HG03097 (cell line): ENCODE results near the gene MAST4.
"Not testable (repeated sequence)": the region's sequence is repeated elsewhere in the genome, so short reads cannot be mapped to it uniquely, and the experiment has no call there.

Experiments
- ATAC-seq: cut with Tn5 transposase; IDR thresholded peaks from one replicate; pipeline ENCODE4 v1.9.1; 2021; ENCODE audit not compliant: unreplicated experiment, low FRiP score

MAST4 gene

DNA sequence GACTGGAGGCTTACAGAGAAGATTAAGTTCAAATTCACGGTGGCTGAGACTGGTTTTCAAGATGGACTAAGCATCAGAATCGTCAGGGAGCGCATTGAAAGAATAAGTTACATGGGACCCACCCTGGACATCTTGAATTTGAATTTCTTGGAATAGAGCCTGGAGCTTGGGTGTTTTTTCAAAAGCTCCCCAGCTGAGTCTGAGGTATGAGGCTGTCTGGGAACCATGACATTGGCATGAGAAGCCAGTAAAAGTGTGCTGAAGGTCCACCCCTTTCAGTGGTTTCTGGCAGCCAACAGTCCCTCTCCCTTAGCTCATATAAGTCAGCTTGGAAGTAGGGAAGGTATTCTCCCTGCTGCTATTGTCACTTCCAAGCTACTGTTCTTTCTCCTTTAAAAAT lies 97.8 kb downstream of the MAST4 start:
- no peak for ATAC-seq

DNA sequence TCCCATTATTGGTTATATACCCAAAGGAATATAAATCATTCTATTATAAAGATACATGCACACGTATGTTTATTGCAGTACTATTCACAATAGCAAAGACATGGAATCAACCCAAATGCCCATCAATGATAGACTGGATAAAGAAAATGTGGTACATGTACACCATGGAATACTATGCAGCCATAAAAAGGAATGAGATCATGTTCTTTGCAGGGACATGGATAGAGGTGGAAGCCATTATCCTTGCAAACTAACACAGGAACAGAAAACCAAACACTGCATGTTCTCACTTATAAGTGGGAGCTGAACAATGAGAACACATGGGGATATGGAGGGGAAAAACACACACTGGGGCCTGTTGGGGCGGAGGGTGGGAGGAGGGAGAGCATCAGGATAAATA lies 99.6 kb downstream of the MAST4 start:
- not testable (repeated sequence) for ATAC-seq

DNA sequence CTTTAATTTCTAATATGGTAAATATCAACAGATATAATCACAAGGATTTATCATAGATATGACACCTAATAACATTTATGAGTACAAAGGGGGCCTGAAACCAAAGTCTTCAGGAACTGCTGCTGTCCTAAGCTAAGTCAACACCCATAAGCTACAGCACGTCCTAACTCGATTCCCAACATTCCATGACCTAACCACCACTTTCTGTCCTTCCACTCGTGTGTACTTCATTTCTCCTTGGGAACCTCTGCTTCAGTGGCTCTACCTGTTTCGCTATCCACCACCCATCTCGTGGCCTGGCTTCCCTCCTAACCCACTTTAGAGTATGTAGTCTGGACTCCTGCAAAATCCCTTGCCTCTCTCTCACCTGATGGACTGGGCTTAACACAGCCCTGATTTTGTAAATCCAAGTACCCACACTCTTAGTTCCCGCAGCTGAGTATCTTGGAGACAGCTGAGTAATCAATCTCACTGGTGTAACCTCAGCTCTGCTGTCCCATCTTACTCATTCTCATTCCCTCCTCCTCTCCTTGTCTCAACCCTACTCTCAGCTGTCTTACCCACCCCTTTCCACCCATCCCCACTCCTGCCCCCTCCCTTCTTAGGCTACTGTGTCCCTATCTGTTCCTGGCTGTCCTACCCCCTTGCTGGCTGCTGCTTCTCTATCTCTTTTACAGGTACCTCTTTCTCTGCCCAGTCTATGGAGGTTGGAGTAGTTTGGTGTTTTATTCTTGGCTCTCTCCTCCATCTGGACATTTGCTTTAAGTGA lies 101.8 kb downstream of the MAST4 start:
- ATAC-seq, result no peak

DNA sequence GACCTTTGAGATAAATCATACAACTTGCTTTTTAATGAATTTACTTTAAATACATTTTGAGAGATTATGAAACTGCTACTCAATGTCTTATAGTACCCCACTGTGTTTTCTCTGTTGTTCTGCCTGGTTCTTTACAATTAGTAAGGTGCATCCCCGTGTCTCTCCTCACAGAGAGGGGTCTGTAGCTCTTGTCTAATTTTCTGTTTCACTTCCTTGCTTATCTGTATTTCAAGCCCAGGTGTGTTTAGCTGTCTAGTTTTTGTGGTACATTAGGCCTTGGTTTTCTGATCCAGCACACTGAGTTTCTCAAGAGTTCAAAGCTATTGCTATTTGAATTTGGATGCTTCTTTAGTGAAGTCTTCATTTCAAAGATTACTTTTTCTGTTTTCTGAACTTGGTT lies 105.1 kb downstream of the MAST4 start:
- ATAC-seq, result peak; percentile 77

DNA sequence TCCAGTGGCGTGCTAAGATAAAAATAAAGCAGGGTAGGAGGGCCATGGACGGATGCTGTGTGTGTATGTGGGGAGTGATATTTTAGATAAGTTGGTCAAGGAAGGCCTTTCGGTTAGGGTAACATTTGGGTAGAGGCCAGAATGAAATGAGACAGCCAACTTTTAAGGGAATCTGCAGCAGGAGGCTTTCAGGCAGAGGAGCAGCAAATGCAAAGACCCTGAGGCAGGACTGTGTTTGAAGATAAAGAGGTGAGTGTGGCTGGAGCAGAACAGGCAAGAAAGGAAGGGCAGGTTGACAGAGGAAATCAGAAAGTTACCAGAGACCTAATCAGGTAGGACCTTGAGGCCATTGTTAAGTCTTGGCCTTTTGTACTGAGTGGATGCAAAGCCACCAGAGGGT lies 106.2 kb downstream of the MAST4 start:
- ATAC-seq, result no peak

DNA sequence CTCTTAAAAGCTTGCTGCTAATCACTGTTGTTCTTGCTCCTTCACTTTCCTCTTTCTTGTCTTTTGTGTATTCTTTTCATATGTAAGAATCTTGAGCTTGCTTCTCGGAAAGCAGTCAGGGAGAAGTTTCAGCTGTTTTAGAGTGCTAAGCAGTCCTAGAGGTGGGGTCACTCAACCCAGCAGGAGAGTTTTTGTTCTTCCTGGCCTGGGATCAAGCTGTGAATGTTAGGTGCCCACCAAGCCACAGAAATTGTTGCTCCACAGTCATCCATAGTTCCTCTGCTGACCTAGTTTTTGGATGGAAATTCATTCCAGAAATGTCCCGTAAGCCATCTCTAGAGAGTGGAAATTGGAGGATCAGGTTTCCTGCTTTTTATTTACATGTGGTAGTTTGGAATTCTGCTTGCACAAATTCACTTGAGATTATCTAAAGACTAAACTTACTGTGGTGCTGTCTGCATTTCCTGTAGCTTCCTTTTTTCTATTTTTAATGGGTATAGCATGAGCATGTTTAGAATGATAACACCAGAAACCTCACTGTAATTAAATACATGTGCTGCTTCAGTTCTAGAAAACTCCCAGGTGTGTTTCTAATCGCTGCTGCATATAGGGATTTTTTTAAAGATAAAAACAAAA lies 108.7 kb downstream of the MAST4 start:
- no peak for ATAC-seq

DNA sequence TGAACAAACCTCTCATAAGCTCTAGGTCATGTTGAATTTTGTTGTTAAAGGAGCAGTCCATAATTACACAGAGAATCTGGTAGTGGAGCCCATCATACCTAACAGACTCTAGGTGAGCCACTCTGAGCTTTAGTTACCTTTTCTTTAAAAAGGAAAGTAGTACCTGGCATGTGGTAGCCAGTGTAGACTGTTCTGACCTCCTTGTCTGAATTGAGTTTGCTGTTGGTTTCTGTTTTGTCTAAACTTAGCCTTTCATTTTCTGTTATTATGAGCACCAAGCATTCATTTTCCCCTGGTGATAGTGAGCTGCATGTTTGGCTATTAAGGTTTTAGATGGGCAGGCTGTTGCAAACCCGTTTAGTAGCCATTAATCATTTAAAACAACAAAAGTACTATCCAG lies 112.2 kb downstream of the MAST4 start:
- ATAC-seq, result no peak

DNA sequence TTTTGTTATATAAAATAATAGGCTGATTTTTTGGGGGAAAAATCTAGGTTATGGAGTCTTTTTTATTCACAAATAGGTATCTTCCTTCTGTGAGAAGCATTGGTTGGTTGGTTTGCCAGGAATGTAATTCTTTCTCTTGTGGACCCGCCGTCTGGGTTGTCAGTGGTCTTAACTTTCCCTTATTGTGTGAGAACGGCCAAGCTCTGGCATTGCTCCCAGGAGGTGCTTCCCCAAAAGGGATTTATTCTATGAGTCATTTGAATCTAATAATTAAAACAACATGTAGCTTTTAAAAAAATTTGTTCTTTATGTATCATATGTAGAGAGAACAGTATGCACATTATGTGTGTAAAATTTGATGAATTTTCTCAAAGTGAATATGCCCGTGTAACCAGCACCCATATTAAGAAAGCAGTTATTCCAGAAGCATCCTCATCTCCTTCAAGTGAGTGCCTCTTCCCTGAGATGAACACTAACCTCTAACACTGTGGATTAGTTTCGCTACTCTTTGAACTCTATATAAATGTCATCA lies 114.4 kb downstream of the MAST4 start:
- no peak for ATAC-seq

DNA sequence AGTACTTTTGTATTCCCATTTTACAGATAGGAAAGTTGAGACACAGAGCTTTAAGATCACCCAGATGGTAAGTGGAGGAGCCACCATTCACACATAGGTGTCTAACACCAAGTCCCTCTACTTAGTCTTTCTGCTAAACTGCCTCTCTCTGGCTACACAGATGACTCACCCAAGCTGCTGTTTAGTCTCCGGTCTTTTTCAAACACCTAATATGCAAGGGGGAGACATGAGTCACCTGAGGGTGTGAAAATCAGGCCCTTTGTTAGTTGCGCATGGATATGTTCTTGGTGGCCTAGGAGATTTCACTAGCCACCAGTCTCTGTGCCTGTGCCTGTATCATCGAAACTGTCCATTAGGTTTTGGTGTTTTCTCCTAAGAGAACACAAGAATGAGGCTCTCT lies 117.8 kb downstream of the MAST4 start:
- ATAC-seq, result no peak

DNA sequence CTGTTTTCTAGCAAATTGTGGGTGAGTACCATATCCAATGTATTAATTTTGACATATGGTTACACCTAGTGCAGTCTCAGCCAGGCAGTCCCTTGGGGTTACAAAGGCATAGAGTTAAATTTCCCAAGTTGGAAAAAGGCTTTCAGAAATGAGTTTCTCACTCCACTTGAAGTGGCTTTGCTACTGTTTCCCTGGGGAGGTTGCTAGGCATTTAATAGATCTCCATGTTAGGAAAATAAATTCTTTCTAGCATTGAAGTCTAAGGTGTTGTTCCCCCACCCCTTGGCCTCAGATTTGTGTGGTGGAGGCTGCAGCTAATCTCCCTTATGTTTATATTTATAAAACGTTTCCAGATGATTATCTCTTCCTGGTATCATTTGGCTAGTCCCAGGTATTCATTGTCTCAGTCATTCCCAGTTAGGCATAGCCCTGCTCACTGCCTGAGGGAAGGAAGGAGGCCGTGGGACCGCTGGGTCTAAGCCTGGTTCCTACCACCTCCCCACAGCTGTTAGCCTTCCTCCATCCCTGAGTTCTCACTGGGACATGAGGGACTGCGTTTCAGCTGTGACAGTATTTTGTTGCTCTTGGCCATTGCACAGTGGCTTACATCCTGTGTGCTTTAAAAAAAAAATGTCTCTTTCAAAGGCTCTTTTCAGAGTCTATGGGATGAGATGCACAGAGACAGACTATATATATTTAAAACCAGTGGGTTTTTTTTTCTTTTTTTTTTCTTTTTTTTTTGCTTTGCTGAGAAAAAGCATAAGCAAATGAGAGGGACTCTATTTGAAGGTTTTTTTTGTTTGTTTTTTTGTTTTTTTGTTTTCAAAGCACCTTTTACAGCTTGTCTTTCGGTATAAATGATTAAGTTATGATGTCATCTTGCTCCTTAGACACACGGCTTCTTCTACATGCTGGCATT lies 121.5 kb downstream of the MAST4 start:
- ATAC-seq, result no peak

DNA sequence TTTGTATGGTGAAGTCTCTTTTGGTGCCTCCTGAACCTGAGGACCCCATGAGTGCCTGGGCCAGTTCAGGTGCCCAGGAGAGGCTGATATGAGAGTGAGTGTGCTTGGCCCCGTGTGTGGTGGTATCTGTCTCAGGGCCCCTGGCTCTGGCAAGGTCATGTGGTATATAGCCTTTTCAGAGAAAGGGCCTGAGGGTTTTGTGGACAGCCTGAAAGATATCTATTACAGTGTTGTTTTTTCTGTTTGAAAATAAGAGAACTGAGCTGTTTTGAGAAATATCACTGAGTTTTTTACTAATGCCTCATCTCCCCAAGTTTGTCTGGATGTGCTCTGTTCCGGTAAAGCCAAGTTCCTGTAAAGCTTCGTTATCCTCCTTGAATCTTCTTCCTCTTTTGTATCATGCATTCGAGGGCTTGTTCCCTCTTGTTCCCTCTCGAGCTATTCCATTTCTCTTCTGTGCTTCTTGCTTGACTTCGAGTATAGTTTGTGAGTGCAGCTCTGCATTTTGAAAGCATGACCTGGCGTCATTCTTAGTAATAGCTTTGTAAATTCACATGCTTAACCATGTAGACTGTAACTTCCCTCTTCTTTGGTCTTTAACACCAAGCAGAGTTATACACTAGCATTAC lies 122.3 kb downstream of the MAST4 start:
- ATAC-seq, result no peak

DNA sequence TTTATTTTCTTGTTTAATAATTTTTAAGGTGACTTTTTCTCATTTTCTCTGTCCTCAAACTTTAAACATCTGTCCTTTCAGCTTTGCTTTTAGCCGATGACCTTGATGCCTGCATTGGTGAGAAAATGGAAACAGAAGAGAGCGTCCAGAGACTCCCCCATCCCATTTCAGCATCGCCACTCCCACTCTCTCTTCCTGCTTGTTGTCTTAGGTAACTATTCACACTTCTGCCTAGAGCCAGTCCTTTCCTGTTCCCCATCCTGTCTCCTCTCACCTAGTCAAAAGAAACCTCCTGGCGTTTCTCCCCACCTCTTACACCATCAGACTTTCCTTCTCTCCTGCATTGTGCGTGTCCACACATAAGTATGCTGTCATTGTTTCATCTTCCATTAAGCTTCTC lies 124.6 kb downstream of the MAST4 start:
- ATAC-seq, result no peak

DNA sequence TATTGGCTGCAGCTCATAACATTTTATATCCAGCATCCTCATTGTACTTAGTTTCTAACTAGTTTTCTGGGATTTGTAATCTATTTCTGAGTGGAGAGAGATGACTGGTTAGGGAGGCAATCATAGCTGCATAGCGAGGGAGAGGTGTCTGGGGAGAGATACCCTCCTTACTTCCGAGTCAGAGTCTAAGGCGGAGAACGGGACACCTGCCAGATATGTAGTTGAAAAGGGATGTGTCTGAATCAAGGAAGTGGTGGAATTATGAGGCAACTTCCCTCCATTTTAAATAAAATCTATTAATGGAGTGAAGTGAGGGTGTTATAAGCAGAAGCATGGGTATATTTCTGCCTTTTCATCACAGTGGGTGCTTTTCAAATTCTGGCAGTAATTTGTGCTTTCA lies 126.5 kb downstream of the MAST4 start:
- no peak for ATAC-seq

DNA sequence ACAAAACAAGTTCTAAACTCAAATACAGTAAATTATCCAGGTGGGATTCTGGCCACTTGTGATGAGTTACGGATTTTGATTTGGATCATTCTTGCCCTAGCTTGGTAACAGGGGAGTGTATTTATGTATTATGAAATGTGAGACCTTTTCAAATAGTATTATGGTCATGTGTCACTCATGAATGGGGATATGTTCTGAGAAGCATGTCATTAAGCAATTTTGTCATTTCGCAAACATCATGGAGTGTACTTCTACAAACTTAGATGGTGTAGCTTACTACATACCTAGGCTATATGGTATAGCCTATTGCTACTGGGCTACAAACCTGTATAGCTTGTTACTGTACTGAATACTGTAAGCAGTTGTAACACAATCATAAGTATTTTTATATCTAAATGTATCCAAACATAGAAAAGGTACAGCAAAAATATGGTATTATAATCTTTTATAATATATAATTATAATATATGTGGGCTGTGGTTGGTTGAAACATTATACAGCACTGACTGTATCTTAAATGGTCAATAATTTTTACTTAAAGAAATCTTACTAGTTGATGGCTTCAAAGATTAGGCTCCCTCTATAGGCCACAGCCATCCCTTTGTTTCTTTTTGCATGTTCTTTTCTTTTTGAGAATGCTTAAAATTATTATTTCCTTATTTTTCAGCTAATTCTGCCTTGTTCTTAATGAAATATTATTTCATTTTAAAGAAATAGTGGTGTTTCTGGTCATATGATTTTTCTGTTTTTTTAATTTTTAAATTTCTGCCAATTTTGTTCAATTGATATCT lies 128.4 kb downstream of the MAST4 start:
- ATAC-seq, result no peak

DNA sequence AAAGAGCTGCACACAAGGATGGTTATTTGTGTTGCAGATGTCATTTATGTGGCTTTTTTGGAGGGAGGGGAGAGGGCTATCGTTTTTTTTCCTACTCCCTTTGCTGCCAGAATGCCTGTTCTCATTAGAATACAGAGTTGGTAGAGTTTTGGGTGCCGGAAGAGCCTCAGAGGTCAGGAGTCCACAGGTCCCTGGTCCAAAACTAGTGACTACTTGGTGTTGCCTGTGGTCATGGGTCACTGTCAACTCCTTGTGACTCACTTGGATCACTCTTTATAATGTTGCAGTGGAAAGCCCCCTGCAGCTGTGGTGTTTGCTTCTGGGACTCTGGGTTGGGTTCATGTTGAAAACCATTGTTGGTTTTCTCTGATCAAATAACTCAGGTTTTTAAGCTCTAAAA lies 131.4 kb downstream of the MAST4 start:
- ATAC-seq, result no peak

DNA sequence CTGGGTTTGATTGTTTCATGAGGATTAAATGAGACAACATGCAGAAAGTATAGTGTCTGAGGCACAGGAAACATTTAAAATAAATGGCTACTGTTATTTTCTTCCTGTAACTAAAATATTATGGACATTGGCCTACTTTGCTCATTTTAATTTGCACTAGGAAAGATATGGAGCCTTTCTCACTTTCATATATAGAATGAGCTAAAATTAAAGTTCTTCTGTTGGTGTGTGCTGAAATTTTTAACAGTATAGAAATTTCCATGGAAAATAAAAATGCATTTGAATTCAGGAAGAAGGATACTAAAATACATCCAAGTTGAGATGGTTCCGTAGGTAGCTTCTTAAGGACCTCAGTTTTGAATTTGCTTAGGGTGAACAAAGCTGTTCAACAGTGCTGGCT lies 131.9 kb downstream of the MAST4 start:
- ATAC-seq, result no peak

DNA sequence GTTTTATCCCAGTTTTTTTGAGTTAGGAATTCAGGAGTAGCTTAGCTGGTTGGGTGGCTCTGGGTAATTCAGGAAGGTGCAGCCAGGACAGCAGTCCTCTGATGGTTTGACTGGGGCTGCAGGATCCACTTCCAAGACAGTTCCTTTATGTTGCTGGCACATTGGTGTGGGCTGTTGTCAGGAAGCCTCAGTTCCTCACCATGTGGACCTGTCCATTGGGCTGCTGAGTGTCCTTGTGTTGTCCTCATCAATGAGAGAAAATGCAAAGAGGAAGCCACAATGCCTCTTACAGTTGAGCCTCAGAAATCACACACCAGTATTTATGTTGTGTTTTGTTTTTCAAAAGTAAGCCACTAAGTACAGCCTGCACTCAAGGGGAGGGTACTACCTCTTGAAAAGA lies 140.9 kb downstream of the MAST4 start:
- ATAC-seq, result no peak

DNA sequence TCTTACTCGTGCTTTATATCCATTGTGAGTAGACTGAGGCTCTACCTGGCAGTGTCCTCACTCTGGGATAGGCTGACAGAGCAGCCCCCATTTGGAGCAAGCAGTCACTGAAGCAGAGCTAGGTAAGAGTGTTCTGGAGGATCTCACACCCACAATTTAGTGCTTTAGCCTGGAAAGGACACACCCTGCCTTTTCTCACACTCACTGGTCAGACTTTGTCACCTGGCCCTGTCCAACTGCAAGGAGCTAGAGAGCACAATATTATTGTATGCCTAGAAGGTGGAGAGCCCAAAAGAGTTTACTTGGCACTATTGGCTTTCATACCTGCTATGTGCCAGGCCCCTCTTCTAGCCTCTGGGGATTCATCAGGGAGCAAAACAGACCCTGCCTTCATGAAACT lies 141.9 kb downstream of the MAST4 start:
- no peak for ATAC-seq

DNA sequence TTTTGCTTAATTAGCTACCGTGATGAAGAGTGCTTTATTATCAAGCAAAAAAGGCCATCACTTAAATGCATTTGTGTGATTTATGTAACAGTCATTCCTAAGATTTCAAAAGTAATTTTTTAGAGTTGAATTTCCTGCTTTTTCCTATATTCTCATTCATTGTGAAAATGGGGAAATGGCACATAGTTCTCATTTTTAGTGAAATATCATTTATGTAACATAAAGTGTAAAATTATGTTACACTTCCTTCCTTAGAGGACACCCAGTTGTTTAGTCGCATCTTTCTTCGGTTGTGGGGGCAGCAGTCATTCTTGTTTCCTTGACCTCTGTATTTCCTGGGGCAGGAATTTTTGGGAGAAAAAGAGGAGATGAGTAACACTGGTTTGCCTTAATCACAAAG lies 142.8 kb downstream of the MAST4 start:
- ATAC-seq, result no peak

DNA sequence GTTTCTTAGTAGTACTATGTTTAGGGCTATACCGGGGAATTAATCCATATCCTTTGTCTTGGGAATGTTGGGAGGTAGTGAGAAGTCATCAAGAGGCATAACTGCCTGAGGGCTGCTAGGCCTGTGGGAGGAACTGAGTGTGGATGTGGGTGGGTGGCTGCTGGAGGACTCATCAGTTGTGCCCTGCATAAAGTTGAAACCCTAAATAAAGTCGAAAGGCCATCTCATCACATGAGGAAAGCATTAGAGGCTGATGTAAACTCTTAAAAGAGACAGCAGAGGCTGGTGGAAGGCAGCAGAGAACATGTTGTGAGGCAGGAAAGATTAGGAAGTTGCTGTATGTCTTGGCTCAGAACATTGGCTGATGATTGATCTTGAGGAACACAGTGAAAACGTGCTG lies 143.8 kb downstream of the MAST4 start:
- no peak for ATAC-seq
